Calu3 (cell line): ENCODE data around the gene SNRPA1. TPM values are rescaled to one million over a fixed set of nuclear protein-coding genes. Genes with fewer than 3 reads are reported as not detected.

Experiments used
- BruUV-seq: library from RNA; stranded (reverse); fragments of 400-500 nt; replicated peaks from 2 replicates; lab custom pipeline; 2021; lab: Mats Ljungman, UMichigan
- CTCF ChIA-PET: fragments of 300-600 bp; sonication (Branson Sonifier 250); formaldehyde crosslinking; loops from one replicate; lab custom pipeline; 2022; ENCODE audit warnings: antibody characterized with exemption; lab: Charles Lee
- DNase-seq: peaks from one replicate; pipeline ENCODE4 v3.0.0; 2022
- H3K27ac Mint-ChIP-seq: one replicate; pipeline ENCODE4 v1.8.0; 2022; ENCODE audit warnings: mixed read lengths; ENCODE audit not compliant: unreplicated experiment
- H3K27me3 Mint-ChIP-seq: one replicate; pipeline ENCODE4 v1.8.0; 2022; ENCODE audit warnings: mixed read lengths; ENCODE audit not compliant: unreplicated experiment
- H3K36me3 Mint-ChIP-seq: one replicate; pipeline ENCODE4 v1.8.0; 2022; ENCODE audit warnings: mild to moderate bottlenecking, moderate library complexity, mixed read lengths; ENCODE audit not compliant: insufficient read depth, unreplicated experiment
- H3K4me1 Mint-ChIP-seq: one replicate; pipeline ENCODE4 v1.8.0; 2022; ENCODE audit warnings: mild to moderate bottlenecking, low read depth, mixed read lengths; ENCODE audit not compliant: unreplicated experiment
- H3K4me3 Mint-ChIP-seq: one replicate; pipeline ENCODE4 v1.8.0; 2022; ENCODE audit warnings: mild to moderate bottlenecking, low read depth, moderate library complexity, mixed read lengths; ENCODE audit not compliant: unreplicated experiment
- H3K9me3 Mint-ChIP-seq: one replicate; pipeline ENCODE4 v1.8.0; 2022; ENCODE audit warnings: low read depth, mixed read lengths; ENCODE audit not compliant: unreplicated experiment
- intact Hi-C: fragments of 100-400 bp; cut with micrococcal nuclease; formaldehyde crosslinking; loops from one replicate; pipeline ENCODE4 v1.10.0; 2022; ENCODE audit not compliant: unreplicated experiment
- total RNA-seq: library from RNA; stranded (reverse); gene quantifications from 2 replicates; pipeline ENCODE4 v1.2.3, GENCODE V29; 2022
- TF ChIP-seq, protein P1 (sequence below): fragments of 200-600 bp; IDR thresholded peaks from one replicate; pipeline ENCODE4 v1.8.0; 2022; ENCODE audit warnings: antibody characterized with exemption; ENCODE audit not compliant: unreplicated experiment

Gene SNRPA1
- total RNA-seq, 1 experiment from 2014 or later, result 140 TPM

DNA sequence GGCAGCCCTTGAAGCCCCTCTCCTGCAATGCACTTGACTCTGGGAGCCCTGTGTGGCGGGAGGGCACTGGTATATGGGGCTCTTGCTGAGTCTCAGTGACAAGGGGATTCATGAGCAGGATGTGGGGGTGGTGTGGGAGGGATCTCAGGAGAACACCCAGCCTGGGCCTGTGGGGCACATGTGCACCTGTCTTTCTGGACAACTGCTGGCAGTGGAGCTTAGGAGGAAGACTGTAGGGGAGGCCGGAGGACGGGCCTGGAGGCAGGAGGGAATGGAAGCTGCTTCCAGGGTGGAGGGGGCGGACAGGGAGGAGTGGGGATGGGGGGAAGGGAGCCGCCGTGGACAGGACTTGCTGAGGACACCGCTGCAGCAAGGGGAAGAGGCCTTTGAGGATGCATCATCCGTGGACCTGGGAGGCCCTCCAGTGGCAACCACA is 10.8 kb upstream of the SNRPA1 start:
- no peak overlapping the region for H3K27ac Mint-ChIP-seq
- H3K4me1 Mint-ChIP-seq, result no peaks in the 10 kb centered on the region
- CTCF ChIA-PET, result interaction anchor here (0.6 kb wide), 1 partner anchor 183 kb away, joined by 3 read pairs; no protein-coding TSS in a partner anchor
- no peaks in the 10 kb centered on the region for H3K36me3 Mint-ChIP-seq
- BruUV-seq, result no TSS peak
- H3K4me3 Mint-ChIP-seq, result no peak overlapping the region
- H3K9me3 Mint-ChIP-seq, result no peaks in the 10 kb centered on the region
- intact Hi-C loops, result no loop called here
- TF ChIP-seq, protein P1, sequence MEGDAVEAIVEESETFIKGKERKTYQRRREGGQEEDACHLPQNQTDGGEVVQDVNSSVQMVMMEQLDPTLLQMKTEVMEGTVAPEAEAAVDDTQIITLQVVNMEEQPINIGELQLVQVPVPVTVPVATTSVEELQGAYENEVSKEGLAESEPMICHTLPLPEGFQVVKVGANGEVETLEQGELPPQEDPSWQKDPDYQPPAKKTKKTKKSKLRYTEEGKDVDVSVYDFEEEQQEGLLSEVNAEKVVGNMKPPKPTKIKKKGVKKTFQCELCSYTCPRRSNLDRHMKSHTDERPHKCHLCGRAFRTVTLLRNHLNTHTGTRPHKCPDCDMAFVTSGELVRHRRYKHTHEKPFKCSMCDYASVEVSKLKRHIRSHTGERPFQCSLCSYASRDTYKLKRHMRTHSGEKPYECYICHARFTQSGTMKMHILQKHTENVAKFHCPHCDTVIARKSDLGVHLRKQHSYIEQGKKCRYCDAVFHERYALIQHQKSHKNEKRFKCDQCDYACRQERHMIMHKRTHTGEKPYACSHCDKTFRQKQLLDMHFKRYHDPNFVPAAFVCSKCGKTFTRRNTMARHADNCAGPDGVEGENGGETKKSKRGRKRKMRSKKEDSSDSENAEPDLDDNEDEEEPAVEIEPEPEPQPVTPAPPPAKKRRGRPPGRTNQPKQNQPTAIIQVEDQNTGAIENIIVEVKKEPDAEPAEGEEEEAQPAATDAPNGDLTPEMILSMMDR, result no peak
- DNase-seq, result no peak
- peaks cover 20% of the 10 kb centered on the region for H3K27me3 Mint-ChIP-seq

GRCh38 chr15:101303408-101303807 is 8.4 kb upstream of the SNRPA1 start:
- Mint-ChIP-seq H3K36me3 (no peaks in the 10 kb centered on the region), H3K4me3 (no peak overlapping the region), H3K27ac (no peak overlapping the region), H3K4me1 (no peaks in the 10 kb centered on the region), H3K27me3 (peaks cover 20% of the 10 kb centered on the region), H3K9me3 (no peaks in the 10 kb centered on the region)
- intact Hi-C loops, result no loop called here
- TF ChIP-seq, protein P1, result no peak
- CTCF ChIA-PET, result no interaction called here
- DNase-seq, result no peak
- no TSS peak for BruUV-seq

DNA sequence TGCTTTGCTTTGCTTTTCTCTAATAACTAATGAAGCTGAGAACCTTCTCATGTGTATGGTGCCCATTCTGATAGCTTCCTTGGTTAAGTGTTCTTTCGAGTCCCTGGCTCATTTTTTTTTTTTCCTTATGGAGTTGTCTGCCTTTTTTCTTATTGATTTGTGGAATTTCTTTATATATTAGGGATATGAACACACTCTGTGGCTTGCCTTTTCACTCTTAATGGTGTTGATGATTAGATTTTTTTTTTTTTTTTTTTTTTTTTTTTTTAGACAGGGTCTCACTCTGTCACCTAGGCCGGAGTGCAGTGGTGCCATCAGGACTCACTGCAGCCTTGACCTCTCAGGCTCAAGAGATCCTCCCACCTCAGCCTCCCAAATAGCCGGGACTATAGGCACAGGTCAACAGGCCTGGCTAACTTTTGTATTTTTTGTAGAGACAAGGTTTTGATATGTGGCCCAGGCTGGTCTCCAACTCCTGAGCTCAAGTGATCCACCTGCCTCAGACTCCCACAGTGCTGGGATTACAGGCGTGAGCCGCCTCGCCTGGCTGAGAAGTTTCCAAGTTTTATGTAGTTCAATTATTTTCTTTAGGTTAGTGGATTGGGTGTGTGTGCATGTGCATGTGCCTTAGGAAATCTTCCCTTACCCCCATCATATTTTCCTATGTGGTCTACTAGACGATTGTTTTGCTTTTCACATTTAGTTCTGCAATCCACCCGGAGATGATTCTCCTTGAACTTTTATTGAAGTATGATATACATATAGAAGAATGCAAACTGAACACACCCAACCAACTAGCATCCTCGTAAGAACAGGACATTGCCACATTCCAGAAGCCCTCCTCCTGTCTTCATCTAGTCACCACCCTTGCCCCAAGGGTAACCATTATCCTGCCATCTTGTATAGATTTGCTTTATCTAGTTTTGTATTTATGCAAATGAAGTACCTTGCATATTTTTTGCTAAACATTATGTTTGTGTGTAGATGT is 1.7 kb upstream of the SNRPA1 start:
- CTCF ChIA-PET, result interaction anchor here (0.7 to 1.3 kb wide), 3 partner anchors 162 to 447 kb away, joined by 3 to 10 read pairs (median 4); no protein-coding TSS in a partner anchor
- no peak for DNase-seq
- Mint-ChIP-seq H3K4me3 (peak overlapping the region; percentile 98), H3K27me3 (no peaks in the 10 kb centered on the region), H3K27ac (peak overlapping the region; percentile 89), H3K36me3 (peaks cover 46% of the 10 kb centered on the region), H3K9me3 (no peaks in the 10 kb centered on the region), H3K4me1 (no peaks in the 10 kb centered on the region)
- BruUV-seq, result no TSS peak
- TF ChIP-seq, protein P1, result no peak
- intact Hi-C loops, result no loop called here

DNA sequence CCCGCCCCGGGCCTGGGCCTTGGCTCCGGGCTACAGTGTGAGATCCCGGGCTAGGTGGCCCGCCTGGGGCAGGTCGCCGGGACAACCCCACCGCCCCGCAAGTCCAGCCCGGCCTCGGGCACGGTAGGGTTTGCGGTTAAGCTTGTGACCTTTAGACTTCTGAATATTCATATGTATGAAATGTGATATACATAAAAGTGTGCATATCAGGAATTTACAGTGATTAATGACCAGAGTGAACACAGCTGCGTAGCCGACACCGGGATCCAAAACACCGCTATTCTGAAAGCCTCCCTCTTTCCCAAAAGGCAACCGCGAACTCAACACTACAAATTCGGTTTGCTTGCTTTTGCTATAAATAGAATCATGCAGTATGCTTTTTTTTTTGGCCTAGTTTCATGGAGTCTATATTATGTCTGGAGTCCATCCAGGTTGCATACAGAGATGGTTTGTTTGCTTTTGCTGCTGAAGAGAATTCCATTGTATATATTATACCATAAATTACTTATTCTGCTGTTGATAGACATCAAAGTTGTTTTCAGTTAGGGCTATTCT is 636 bp upstream of the SNRPA1 start:
- peak overlapping the region; percentile 98 for H3K4me3 Mint-ChIP-seq
- H3K27ac Mint-ChIP-seq, result peak overlapping the region; percentile 89
- BruUV-seq, result TSS peak; percentile 56
- no peaks in the 10 kb centered on the region for H3K27me3 Mint-ChIP-seq
- TF ChIP-seq, protein P1, result no peak
- intact Hi-C loops, result no loop called here
- peaks cover 57% of the 10 kb centered on the region for H3K36me3 Mint-ChIP-seq
- no peaks in the 10 kb centered on the region for H3K9me3 Mint-ChIP-seq
- CTCF ChIA-PET, result interaction anchor here (0.7 to 1.7 kb wide), 3 partner anchors 161 to 448 kb away, joined by 4 to 10 read pairs (median 5); no protein-coding TSS in a partner anchor
- no peaks in the 10 kb centered on the region for H3K4me1 Mint-ChIP-seq
- DNase-seq, result no peak
